ENCODE data around the gene PRKCB. TPM values are rescaled to one million over a fixed set of nuclear protein-coding genes. Genes with fewer than 3 reads are reported as not detected.

Gene PRKCB
- total RNA-seq, 2 experiments from 2014 or later: 21.0 to 51.6 TPM

DNA sequence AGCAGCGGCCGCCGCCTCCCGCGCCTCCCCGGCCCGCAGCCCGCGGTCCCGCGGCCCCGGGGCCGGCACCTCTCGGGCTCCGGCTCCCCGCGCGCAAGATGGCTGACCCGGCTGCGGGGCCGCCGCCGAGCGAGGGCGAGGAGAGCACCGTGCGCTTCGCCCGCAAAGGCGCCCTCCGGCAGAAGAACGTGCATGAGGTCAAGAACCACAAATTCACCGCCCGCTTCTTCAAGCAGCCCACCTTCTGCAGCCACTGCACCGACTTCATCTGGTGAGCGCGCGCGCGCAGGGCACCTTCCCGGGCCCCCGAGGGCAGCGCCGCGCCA, 258 bp downstream of the PRKCB start:
- Histone ChIP-seq H3K4me1 (ENCODE audit: insufficient read depth, low read length, poor library complexity, severe bottlenecking) (peaks cover 51% of the 10 kb centered on the region), H3K9me2 (ENCODE audit: insufficient read depth, low read length) (no peaks in the 10 kb centered on the region), H3K79me2 (ENCODE audit: insufficient read depth, low read depth, low read length) (no peaks in the 10 kb centered on the region), H3K9me3 (ENCODE audit: low read length) (no peaks in the 10 kb centered on the region), H3K4me2 (ENCODE audit: low read length) (peak overlapping the region; percentile 90), H3K27ac (ENCODE audit: low read depth, low read length, poor library complexity, severe bottlenecking) (peak overlapping the region; percentile 18), H4K20me1 (ENCODE audit: insufficient read depth, low read length) (no peaks in the 10 kb centered on the region), H3K4me3 (ENCODE audit: low read depth, low read length, poor library complexity, severe bottlenecking) (peak overlapping the region; percentile 85), H3K36me3 (ENCODE audit: insufficient read depth, low read length) (no peaks in the 10 kb centered on the region), H2AFZ (ENCODE audit: low read length) (peak overlapping the region; percentile 38; the same call in 1 of the 2 replicates)
- BruUV-seq (replicated peaks): no TSS peak
- TF ChIP-seq CTCF (conservative IDR thresholded peaks at IDR 0.05; ENCODE audit: low read length) (no peak), EZH2phosphoT487 (IDR thresholded peaks at IDR 0.05; ENCODE audit: borderline replicate concordance, low read depth, low read length) (no peak)
- POLR2A ChIA-PET: interaction anchor here (0.6 kb wide), 1 partner anchor 31 kb away, joined by 5 read pairs; no protein-coding TSS in a partner anchor
- DNase-seq (ENCODE audit: low spot score): no peak
- CTCF ChIA-PET (ENCODE audit: unreplicated experiment): no interaction called here
- intact Hi-C loops (cut with micrococcal nuclease; ENCODE audit: unreplicated experiment): loop anchor here (2.0 to 5.0 kb wide), 2 partner anchors 29 to 41 kb away; no protein-coding TSS in a partner anchor

- POLR2A ChIA-PET: interaction anchor here (9.8 kb wide), 1 partner anchor 24 kb away, joined by 83 read pairs; no protein-coding TSS in a partner anchor
- no TSS peak for BruUV-seq (replicated peaks)
- no peaks in the 10 kb centered on the region for H3K9me2 ChIP-seq (ENCODE audit: insufficient read depth, low read length)
- peak overlapping the region; percentile 90 for H3K4me2 ChIP-seq (ENCODE audit: low read length)
- no peaks in the 10 kb centered on the region for H4K20me1 ChIP-seq (ENCODE audit: insufficient read depth, low read length)
- no peaks in the 10 kb centered on the region for H3K36me3 ChIP-seq (ENCODE audit: insufficient read depth, low read length)
- intact Hi-C loops (cut with micrococcal nuclease; ENCODE audit: unreplicated experiment): loop anchor here (1.0 to 5.0 kb wide), 4 partner anchors 28 to 178 kb away; no protein-coding TSS in a partner anchor
- no peak for TF ChIP-seq EZH2phosphoT487 (IDR thresholded peaks at IDR 0.05; ENCODE audit: borderline replicate concordance, low read depth, low read length)
- TF ChIP-seq CTCF (conservative IDR thresholded peaks at IDR 0.05; ENCODE audit: low read length): peak; percentile 77
- H3K4me3 ChIP-seq (ENCODE audit: low read depth, low read length, poor library complexity, severe bottlenecking): peak overlapping the region; percentile 85
- peak overlapping the region; percentile 38; the same call in 1 of the 2 replicates for H2AFZ ChIP-seq (ENCODE audit: low read length)
- H3K79me2 ChIP-seq (ENCODE audit: insufficient read depth, low read depth, low read length): no peaks in the 10 kb centered on the region
- H3K4me1 ChIP-seq (ENCODE audit: insufficient read depth, low read length, poor library complexity, severe bottlenecking): peaks cover 55% of the 10 kb centered on the region
- peak; percentile 75 for DNase-seq (ENCODE audit: low spot score)
- CTCF ChIA-PET (ENCODE audit: unreplicated experiment): no interaction called here
- H3K27ac ChIP-seq (ENCODE audit: low read depth, low read length, poor library complexity, severe bottlenecking): peak overlapping the region; percentile 18
- H3K9me3 ChIP-seq (ENCODE audit: low read length): no peaks in the 10 kb centered on the region
Measured at GRCh38 chr16:23836404-23837311, 875 bp downstream of the PRKCB start.

Data from OCI-LY7 (cell line).